GM18519 (cell line): ENCODE data around the gene KDM3B.
"Not testable (repeated sequence)": the region's sequence is repeated elsewhere in the genome, so short reads cannot be mapped to it uniquely, and the experiment has no call there.

Source experiments
- ATAC-seq: cut with Tn5 transposase; IDR thresholded peaks from one replicate; pipeline ENCODE4 v1.9.1; 2021; ENCODE audit warnings: mild to moderate bottlenecking, moderate library complexity; ENCODE audit not compliant: unreplicated experiment, low FRiP score

Gene KDM3B

GRCh38 chr5:138382347-138382746, 29.9 kb downstream of the KDM3B start:
- no peak for ATAC-seq

- ATAC-seq, result no peak
Measured at GRCh38 chr5:138385660-138386059, 33.2 kb downstream of the KDM3B start.

DNA sequence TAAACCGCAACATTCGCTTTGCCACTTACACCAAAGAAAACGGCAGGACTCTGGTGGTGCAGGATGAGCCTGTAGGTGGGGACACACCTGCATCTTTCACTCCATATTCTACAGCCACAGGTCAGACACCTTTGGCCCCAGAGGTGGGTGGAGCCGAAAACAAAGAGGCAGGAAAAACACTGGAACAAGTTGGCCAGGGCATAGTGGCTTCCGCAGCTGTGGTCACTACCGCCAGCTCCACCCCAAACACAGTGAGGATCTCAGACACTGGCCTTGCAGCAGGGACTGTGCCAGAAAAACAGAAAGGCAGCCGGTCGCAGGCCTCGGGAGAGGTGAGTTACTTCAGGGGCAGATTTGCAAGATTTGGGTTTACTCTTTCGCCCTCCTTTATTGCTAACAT, 33.8 kb downstream of the KDM3B start:
- no peak for ATAC-seq

- no peak for ATAC-seq
Measured at GRCh38 chr5:138389332-138389731, 36.8 kb downstream of the KDM3B start.

DNA sequence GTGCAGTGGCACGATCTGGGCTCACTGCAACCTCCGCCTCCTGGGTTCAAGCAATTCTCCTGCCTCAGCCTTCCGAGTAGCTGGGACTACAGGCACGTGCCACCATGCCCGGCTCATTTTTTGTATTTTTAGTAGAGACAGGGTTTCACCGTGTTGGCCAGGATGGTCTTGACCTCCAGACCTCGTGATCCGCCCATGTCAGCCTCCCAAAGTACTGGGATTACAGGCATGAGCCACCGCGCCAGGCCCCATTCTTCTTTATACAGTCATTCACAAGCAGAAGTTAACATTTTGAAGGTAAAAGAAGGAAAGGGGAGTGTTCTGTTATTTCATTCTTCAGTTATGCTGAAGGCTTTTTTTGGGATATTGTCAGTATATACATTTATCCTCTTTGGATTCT, 37.4 kb downstream of the KDM3B start:
- ATAC-seq, result not testable (repeated sequence)

GRCh38 chr5:138391859-138392386, 39.4 kb downstream of the KDM3B start:
- no peak for ATAC-seq

DNA sequence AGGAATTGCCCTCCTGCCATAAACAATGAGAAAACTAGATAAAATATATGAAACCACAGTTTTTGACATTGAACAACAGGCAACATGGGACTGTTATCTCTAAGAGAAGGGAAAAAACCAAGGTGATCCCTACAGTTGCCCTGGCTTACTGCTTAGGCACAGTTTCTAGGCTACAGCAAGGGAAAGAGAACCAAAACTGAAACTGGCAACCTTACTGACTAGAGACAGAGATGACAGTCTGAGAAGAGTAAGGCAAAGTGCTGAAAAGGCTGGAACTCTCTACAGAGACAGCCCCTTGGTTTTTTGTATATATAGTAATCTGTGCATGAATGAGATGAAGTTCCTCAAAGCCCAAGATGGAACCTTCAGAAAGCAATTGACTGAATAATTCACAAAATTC, 50.2 kb downstream of the KDM3B start:
- no peak for ATAC-seq

GRCh38 chr5:138408023-138408422, 55.5 kb downstream of the KDM3B start:
- ATAC-seq, result no peak

GRCh38 chr5:138410996-138411640, 58.6 kb downstream of the KDM3B start:
- not testable (repeated sequence) for ATAC-seq

DNA sequence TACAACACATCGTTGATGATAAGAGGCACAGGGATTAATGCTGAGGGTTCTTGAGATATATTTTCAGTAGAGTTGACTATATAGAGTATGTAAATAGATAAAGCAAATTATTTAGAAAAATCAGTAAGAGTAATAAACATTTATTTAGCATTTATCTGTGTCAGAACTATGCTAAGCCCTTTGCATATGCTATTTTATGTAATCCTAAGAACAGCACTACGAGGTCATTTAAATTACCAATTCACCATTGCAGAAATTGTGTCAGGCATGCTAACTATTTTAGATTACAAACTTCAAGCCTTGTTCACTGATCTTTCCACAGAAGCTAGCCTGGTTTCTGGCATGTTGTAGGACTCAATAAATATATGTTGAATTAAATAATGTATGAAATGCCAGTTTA, 66.0 kb downstream of the KDM3B start:
- no peak for ATAC-seq

DNA sequence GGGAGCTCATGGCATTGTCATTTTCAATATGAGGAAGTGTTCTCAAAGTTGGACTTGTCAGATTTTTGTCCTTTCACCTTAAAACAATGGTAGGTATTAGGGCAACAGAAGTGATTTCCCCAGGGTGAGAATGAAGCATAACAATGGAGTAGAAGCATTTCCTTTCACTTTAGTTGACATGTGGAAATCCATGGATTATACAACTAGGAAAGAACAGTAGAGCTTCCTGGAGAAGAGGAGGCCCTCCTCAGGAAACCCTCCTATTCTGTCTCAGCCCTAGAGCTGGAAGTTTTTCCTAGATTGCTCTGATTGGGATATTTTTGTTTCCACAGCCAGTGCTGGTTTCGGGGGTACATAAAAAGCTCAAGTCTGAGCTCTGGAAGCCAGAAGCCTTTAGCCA, 72.6 kb downstream of the KDM3B start:
- ATAC-seq, result no peak

DNA sequence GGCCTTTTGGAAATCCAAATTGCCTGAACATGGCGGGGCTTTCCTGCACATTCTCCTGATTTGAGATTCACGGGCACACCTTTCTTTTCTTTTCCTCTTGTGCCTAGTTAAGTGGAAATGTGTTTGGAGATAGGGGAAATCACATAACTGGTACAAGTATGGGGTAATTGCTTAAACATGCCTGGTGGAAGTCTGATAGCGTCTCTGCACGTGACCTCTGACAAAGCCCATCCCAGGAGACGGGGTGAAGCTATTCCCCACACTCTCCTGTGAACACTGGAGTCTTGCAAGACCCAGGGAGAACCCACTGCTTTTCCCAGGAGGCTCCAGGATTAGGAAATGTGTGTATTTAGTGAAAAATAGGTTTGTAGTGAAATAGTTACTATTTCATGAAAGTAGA, 83.5 kb downstream of the KDM3B start:
- no peak for ATAC-seq

DNA sequence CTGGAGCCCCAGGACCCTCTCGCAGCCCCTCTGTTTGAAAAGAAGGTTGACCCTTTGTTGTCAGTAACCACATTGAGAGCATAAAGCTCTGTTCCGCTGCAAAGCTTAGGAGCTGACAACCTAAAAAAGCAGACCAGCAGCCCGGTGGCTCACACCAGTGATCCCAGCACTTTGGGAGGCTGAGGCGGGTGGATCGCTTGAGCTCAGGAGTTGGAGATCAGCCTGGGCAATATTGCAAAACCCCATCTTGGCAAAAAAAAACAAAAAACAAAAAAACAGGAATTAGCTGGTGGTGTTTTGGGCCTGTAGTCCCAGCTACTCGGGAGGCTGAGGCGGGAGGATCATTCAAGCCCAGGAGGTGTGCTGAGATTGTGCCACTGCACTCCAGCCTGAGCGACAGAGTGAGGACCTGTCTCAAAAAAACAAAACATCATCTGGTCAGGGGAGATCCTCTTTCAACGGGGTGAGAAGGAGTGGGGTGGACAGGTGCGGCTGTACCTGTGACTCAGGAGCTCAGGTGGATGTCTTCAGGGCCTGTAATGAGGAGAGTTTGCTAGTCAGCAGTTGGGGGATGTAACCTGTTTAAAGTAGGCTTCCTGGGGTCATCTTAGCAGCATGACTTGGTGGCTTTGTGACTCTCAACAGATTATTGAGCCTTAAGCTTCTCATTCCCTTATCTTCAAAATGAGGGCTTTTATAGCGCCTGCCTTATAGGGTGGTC, 85.7 kb downstream of the KDM3B start:
- peak; percentile 11 for ATAC-seq

GRCh38 chr5:138438724-138439476, 86.4 kb downstream of the KDM3B start, which contains the start of gene REEP2:
REEP2 (plus strand) TSS chr5:138439057; CDS start chr5:138439209, 152 bp downstream.
- ATAC-seq, result peak; percentile 63

DNA sequence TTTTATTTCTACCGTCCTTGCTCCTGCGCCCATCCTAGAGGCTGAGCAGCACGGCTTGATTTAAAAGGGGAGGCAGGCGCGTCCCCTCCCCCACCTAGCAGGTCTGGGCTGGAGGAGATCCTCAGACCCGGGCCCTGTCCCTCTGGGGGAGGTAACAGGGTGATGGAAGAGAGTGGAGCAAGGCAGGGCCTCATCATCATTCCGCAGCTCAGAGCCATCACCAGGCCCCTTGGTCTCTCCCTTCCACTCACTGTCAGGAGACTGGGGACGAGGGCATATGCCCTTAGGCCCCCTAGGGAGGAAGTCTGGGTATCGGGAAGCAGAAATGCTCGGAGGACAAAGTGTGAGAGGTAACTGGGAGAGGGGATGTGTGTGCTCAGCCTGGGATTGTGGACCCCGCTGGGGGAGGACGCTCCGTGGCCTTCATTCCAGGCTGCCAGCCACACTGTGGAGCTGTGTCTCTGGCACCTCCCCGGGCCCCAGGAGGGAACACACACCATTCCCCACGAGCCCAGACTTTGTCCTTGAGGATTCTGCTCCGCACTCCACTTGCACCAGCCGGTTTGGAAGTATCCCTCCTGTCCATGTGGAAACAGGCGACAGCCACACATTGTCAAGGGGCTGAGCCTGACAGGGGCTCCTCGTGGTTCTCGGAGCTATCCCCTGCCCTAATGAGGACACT, 87.1 kb downstream of the KDM3B start:
- no peak for ATAC-seq

DNA sequence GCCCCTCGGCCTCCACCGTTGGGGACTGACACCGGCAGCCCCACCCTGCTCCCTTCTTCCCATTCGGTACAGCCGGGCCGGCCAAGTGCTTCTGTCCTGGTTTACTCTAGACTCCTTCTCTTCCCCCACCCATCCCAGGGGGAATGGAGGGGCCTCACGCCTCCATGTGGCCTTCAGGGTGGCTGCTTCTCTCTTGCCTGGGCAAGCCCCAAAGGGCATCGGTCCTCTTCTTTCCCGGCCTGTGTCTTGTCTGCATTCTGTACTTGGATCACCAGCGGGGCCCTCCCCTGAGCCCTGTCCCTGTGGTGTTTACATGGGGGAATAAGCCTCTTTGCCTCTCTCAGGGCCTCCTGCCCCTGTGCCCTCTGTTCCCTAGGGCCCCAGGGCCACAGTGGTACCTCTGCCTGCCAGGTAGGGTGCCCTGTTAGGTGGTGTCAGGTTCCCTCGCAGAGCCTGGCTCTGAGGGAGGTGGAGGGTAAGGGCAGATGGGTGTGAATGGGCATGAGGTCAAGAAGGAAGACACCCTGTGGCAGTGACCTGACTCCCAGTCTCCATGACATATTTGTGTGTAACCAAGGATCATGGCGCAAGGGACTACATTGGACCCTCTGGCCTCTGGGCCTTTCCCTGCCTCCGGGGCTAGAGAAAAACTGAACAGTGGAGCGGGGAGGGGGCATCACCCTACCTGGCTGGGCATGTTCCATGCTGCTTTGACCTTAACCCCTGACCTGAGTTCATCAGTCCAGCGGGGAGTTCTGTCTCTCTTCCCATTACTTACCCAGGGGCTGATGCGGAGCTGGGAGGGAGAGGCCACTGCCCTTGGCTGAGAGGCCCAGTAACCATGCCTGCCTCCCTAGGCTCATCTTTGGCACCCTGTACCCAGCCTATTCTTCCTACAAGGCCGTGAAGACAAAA, 87.9 kb downstream of the KDM3B start:
- no peak for ATAC-seq

DNA sequence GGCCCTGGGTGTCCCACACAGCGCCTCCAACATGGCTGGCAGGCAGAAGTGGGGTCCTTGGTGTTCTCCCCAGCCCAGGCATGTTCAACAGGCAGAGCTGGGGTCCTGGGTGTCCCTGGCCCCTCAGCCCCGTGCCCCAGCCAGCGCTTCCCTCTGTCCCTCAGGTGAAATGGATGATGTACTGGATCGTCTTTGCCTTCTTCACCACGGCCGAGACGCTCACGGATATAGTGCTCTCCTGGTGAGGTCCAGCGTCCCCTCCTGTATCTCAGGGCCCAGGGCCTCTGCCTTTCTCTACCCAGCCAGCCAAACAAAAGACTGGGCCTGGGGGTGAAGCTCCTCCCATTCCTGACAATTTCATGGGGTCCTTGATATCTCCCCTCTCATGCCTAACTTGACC, 88.7 kb downstream of the KDM3B start:
- ATAC-seq, result no peak

- no peak for ATAC-seq
Measured at GRCh38 chr5:138444078-138444773, 91.7 kb downstream of the KDM3B start.
